GM12801 (cell line): ENCODE measurements around the gene NPLOC4.

Source experiments
- CTCF ChIP-seq: IDR thresholded peaks from one replicate; pipeline ENCODE4 v1.5.1; 2011; ENCODE audit warnings: control low read depth; ENCODE audit not compliant: insufficient read length; ENCODE audit errors: extremely low read depth

NPLOC4 gene

DNA sequence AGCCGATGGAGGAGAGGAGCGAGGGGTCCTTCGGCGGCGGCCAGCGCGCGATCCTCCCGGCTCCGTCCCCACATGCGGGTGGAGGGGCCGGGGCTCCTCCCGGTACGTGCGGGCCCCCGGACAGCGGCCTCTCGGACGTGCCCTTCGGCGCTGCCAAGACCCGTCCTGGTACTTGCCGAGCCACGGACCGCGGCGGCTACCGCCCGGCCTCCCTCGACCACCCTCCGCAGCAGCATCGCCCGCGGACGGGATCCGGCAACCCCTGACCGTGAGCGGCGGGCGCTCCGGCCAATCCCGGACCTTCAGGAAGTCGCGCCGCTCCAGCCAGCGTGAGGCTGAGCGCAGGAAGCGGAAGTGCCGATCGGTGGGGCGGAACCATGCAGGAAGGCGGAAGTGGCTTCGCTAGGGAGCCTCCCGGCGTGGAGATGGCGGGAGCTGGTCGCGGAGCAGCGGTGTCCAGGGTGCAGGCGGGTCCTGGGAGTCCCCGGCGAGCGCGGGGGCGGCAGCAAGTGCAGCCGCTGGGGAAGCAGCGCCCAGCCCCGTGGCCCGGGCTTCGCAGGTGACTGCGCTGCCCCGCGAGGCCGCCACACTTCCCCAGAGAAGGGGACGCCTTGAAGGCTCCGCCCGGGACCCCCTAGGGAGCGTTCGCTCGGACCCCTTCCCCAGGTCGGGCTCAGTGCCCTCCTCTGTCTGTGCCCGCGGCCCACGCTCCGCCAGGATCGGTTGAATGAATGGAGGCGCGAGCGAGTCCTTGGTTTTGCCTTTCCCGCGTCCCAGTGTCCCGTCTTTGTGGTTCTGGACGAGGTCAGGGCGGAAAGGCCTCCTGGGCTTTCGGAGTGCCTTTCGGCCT, 29.7 kb upstream of the NPLOC4 start, which contains the start of the genes CCDC137 and OXLD1:
Gene CCDC137, plus strand, starts transcription at position 396 of the 850 bp plus-strand sequence. Its CDS starts 30 bp downstream, at position 426.
Gene OXLD1, minus strand, starts transcription at position 264 of the 850 bp plus-strand sequence. Its CDS starts 28 bp downstream, at position 236.
- TF ChIP-seq CTCF = no peak

- TF ChIP-seq CTCF = no peak
Observed at GRCh38 chr17:81666092-81666341, 29.1 kb upstream of the NPLOC4 start.

- no peak for TF ChIP-seq CTCF
Observed at GRCh38 chr17:81665205-81666091, 28.5 kb upstream of the NPLOC4 start.

GRCh38 chr17:81664051-81664470, 27.1 kb upstream of the NPLOC4 start:
- no peak for TF ChIP-seq CTCF

- no peak for TF ChIP-seq CTCF
Observed at GRCh38 chr17:81662002-81662401, 25.1 kb upstream of the NPLOC4 start.

GRCh38 chr17:81660441-81660840, 23.5 kb upstream of the NPLOC4 start:
- TF ChIP-seq CTCF = no peak

GRCh38 chr17:81659038-81659437, 22.1 kb upstream of the NPLOC4 start:
- TF ChIP-seq CTCF = no peak
